Duodenal mucosa (tissue), 2 donors: ENCODE data around the gene PCCA.
"Not testable (repeated sequence)": the region's sequence is repeated elsewhere in the genome, so short reads cannot be mapped to it uniquely, and the experiment has no call there.

ENCODE experiments used
- H3K27ac ChIP-seq: one replicate; pipeline ENCODE4 v1.7.0; 2013; ENCODE audit warnings: low read depth, low read length
- H3K27me3 ChIP-seq, 2 donors: one replicate each; pipeline ENCODE4 v1.7.0; 2013; ENCODE audit warnings: low read length in 2 of 2, control low read depth in 1 of 2; ENCODE audit not compliant: insufficient read depth in 2 of 2, control insufficient read depth in 1 of 2
- H3K36me3 ChIP-seq, 2 donors: one replicate each; pipeline ENCODE4 v1.7.0; 2013; ENCODE audit warnings: low read length in 2 of 2, control low read depth in 1 of 2; ENCODE audit not compliant: insufficient read depth in 2 of 2, control insufficient read depth in 1 of 2
- H3K4me1 ChIP-seq, 2 donors: one replicate each; pipeline ENCODE4 v1.7.0; 2013; ENCODE audit warnings: low read length in 2 of 2, control low read depth in 1 of 2; ENCODE audit not compliant: insufficient read depth in 2 of 2, control insufficient read depth in 1 of 2
- H3K4me3 ChIP-seq, 2 donors: one replicate each; pipeline ENCODE4 v1.7.0; 2013; ENCODE audit warnings: low read length in 2 of 2, low read depth in 1 of 2
- H3K9ac ChIP-seq, 2 donors: one replicate each; pipeline ENCODE4 v1.7.0; 2013; ENCODE audit warnings: low read length in 2 of 2, low read depth in 1 of 2
- H3K9me3 ChIP-seq, 2 donors: one replicate each; pipeline ENCODE4 v1.7.0; 2013; ENCODE audit warnings: low read length in 2 of 2, control low read depth in 1 of 2; ENCODE audit not compliant: control insufficient read depth in 1 of 2

PCCA gene

GRCh38 chr13:100208002-100208401 is 119.1 kb downstream of the PCCA start:
- no peaks in the 10 kb centered on the region for H3K9me3 ChIP-seq
- peaks cover 0 to 4% of the 10 kb centered on the region in 2 donors for H3K36me3 ChIP-seq
- H3K27ac ChIP-seq: no peak overlapping the region
- H3K27me3 ChIP-seq: no peaks in the 10 kb centered on the region
- H3K4me3 ChIP-seq: no peak overlapping the region
- no peaks in the 10 kb centered on the region for H3K4me1 ChIP-seq
- no peak overlapping the region for H3K9ac ChIP-seq

- Histone ChIP-seq H3K27ac (no peak overlapping the region), H3K4me1 (no peaks in the 10 kb centered on the region), H3K27me3 (no peaks in the 10 kb centered on the region), H3K9ac (no peak overlapping the region), H3K4me3 (no peak overlapping the region), H3K9me3 (no peaks in the 10 kb centered on the region), H3K36me3 (peaks cover 0 to 4% of the 10 kb centered on the region in 2 donors)
Measured at GRCh38 chr13:100208626-100209025, 119.7 kb downstream of the PCCA start.

GRCh38 chr13:100209857-100210825 is 121.2 kb downstream of the PCCA start:
- Histone ChIP-seq H3K27me3 (no peaks in the 10 kb centered on the region), H3K4me3 (no peak overlapping the region), H3K27ac (no peak overlapping the region)

GRCh38 chr13:100211016-100211710 is 122.3 kb downstream of the PCCA start:
- H3K4me3 ChIP-seq: no peak overlapping the region
- no peak overlapping the region for H3K9ac ChIP-seq
- H3K9me3 ChIP-seq: no peaks in the 10 kb centered on the region
- H3K36me3 ChIP-seq: peaks cover 0 to 4% of the 10 kb centered on the region in 2 donors
- no peaks in the 10 kb centered on the region for H3K27me3 ChIP-seq
- no peaks in the 10 kb centered on the region for H3K4me1 ChIP-seq
- H3K27ac ChIP-seq: no peak overlapping the region

More at GRCh38 chr13:100209857-100210825, 121.2 kb downstream of the PCCA start:
- no peak overlapping the region for H3K9ac ChIP-seq
- no peaks in the 10 kb centered on the region for H3K4me1 ChIP-seq
- H3K36me3 ChIP-seq: peaks cover 0 to 4% of the 10 kb centered on the region in 2 donors
- H3K9me3 ChIP-seq: no peaks in the 10 kb centered on the region

- no peak overlapping the region for H3K9ac ChIP-seq
- H3K27me3 ChIP-seq: no peaks in the 10 kb centered on the region
- no peaks in the 10 kb centered on the region for H3K9me3 ChIP-seq
- H3K36me3 ChIP-seq: peaks cover 0 to 4% of the 10 kb centered on the region in 2 donors
- no peak overlapping the region for H3K27ac ChIP-seq
- no peaks in the 10 kb centered on the region for H3K4me1 ChIP-seq
- no peak overlapping the region for H3K4me3 ChIP-seq
Measured at GRCh38 chr13:100212904-100213553, 124.1 kb downstream of the PCCA start.

GRCh38 chr13:100213576-100213975 is 124.7 kb downstream of the PCCA start:
- Histone ChIP-seq H3K27ac (no peak overlapping the region), H3K9ac (no peak overlapping the region), H3K36me3 (peaks cover 0 to 4% of the 10 kb centered on the region in 2 donors), H3K27me3 (no peaks in the 10 kb centered on the region), H3K4me3 (no peak overlapping the region), H3K4me1 (no peaks in the 10 kb centered on the region), H3K9me3 (no peaks in the 10 kb centered on the region)

- no peaks in the 10 kb centered on the region for H3K9me3 ChIP-seq
- H3K4me3 ChIP-seq: no peak overlapping the region
- H3K27me3 ChIP-seq: no peaks in the 10 kb centered on the region
- H3K9ac ChIP-seq: no peak overlapping the region
- H3K36me3 ChIP-seq: peaks cover 0 to 4% of the 10 kb centered on the region in 2 donors
- H3K4me1 ChIP-seq: no peaks in the 10 kb centered on the region
- H3K27ac ChIP-seq: no peak overlapping the region
Measured at GRCh38 chr13:100214886-100215285, 126.0 kb downstream of the PCCA start.

- Histone ChIP-seq H3K27ac (no peak overlapping the region), H3K9ac (no peak overlapping the region), H3K4me1 (no peaks in the 10 kb centered on the region), H3K36me3 (no peaks in the 10 kb centered on the region), H3K27me3 (no peaks in the 10 kb centered on the region), H3K9me3 (no peaks in the 10 kb centered on the region), H3K4me3 (no peak overlapping the region)
Measured at GRCh38 chr13:100221166-100221565, 132.3 kb downstream of the PCCA start.

GRCh38 chr13:100223966-100224530 is 135.2 kb downstream of the PCCA start:
- H3K9ac ChIP-seq, H3K9me3 ChIP-seq, H3K27ac ChIP-seq, H3K4me1 ChIP-seq, H3K27me3 ChIP-seq, H3K4me3 ChIP-seq, H3K36me3 ChIP-seq: not testable (repeated sequence)
